IMR-90 (cell line): ENCODE data around the gene VILL. TPM values are rescaled to one million over a fixed set of nuclear protein-coding genes. Genes with fewer than 3 reads are reported as not detected.

Source experiments
- microRNA-seq, 2 experiments: library from miRNA; stranded (forward) in 1 of 2; unstranded in 1 of 2; fragments of 10-50 nt in 1 of 2; fragments of <30 nt in 1 of 2; gene quantifications in 1 of 2; microRNA quantifications in 1 of 2; one replicate each; pipeline versions ENCODE3 to v1.1.0; 2013 to 2020; ENCODE audit not compliant: insufficient read depth in 1 of 2, insufficient read length in 1 of 2, unreplicated experiment in 1 of 2
- polyA plus RNA-seq, 3 experiments: library from polyadenylated mRNA; depleted of rRNA; stranded (reverse); fragments of >200 nt; gene quantifications; 2 replicates each; pipeline ENCODE4 v1.2.3, GENCODE V29; 2012; ENCODE audit warnings: low replicate concordance in 1 of 3
- small RNA-seq, 5 experiments: library from RNA; depleted of rRNA; stranded (forward); fragments of <200 nt; gene quantifications; one replicate each; pipeline ENCODE3, GENCODE V24; 2012
- total RNA-seq: library from RNA; depleted of rRNA; stranded (reverse); fragments of >200 nt; gene quantifications from 2 replicates; pipeline ENCODE4 v1.2.3, GENCODE V29; 2012; rRNA removed

VILL gene
- total and polyA plus RNA-seq, 2 of the 4 experiments (the other 2 are of a cell fraction): 2.3 to 4.7 TPM

Small RNA genes lying within 50 kb of the gene (microRNA-seq; reads per million reads assigned to microRNA genes)
- gene MIR26A1 (ENCODE audit: insufficient read depth in 1 of 2, insufficient read length in 1 of 2, unreplicated experiment in 1 of 2) (8.8 to 11.4 reads per million in 2 experiments), gene RF00019 (ENCODE audit: insufficient read depth, insufficient read length) (not detected)

Small RNA genes lying within 50 kb of the gene (small RNA-seq; reads per million reads assigned to genes)
- gene MIR26A1: 1.9 to 200 (median 123) reads per million in 5 experiments
- 0 reads per million in 5 experiments for gene RF00019

Other genes starting within 250 kb of the VILL start
- 29.0 and 33.3 TPM in 2 replicates for gene CTDSPL, start 128.9 kb upstream of the VILL start, total RNA-seq
- gene CTDSPL, start 128.9 kb upstream of the VILL start, polyA plus RNA-seq (2012; rRNA removed): 23.9 and 24.5 TPM in 2 replicates
- gene PLCD1, start 38.9 kb downstream of the VILL start, total RNA-seq: 15.0 and 16.3 TPM in 2 replicates
- 13.2 and 14.9 TPM in 2 replicates for gene PLCD1, start 38.9 kb downstream of the VILL start, polyA plus RNA-seq (2012; rRNA removed)
- not detected in 2 replicates for gene DLEC1, start 48.4 kb downstream of the VILL start, total RNA-seq
- 0.03 TPM in 1 of 2 replicates, not detected in the other for gene DLEC1, start 48.4 kb downstream of the VILL start, polyA plus RNA-seq (2012; rRNA removed)
- gene ACAA1, start 146.3 kb downstream of the VILL start, total RNA-seq: 19.4 and 30.8 TPM in 2 replicates
- gene ACAA1, start 146.3 kb downstream of the VILL start, polyA plus RNA-seq (2012; rRNA removed): 62.4 and 69.4 TPM in 2 replicates
- 9.3 and 10.8 TPM in 2 replicates for gene MYD88, start 147.9 kb downstream of the VILL start, total RNA-seq
- gene MYD88, start 147.9 kb downstream of the VILL start, polyA plus RNA-seq (2012; rRNA removed): 34.4 and 39.8 TPM in 2 replicates
- 37.6 and 50.5 TPM in 2 replicates for gene OXSR1, start 174.8 kb downstream of the VILL start, total RNA-seq
- gene OXSR1, start 174.8 kb downstream of the VILL start, polyA plus RNA-seq (2012; rRNA removed): 28.9 and 32.9 TPM in 2 replicates